DMS114 treated with DMSO at 0.1 percent for 48 hours (cell line): ENCODE measurements around the gene ERBB3.

Experiments
- DNase-seq: peaks from one replicate; lab custom pipeline; 2025; ENCODE audit not compliant: unreplicated experiment; lab: John Stamatoyannopoulos, UW

ERBB3 gene

DNA sequence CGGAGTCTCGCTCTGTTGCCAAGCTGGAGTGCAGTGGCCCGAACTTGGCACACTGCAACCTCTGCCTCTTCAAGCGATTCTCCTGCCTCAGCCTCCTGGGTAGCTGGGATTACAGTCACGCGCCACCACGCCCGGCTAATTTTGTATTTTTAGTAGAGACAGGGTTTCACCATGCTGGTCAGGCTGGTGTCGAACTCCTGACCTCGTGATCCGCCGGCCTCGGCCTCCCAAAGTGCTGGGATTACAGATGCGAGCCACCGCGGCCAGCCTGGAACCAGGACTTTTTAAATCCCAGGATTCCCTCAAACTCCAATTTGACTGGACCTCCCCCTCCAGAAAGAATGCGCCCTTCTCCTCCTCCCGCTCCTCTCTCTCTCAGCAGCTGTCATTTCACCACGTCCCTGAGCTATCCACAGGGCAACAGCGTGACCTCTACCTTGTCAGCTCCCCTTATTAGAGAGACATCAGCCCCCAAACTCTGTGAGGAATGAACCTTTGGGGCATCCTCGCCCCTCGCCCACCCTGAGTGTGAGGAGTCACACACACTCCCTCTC, 50.1 kb downstream of the ERBB3 start:
- no peak for DNase-seq

DNA sequence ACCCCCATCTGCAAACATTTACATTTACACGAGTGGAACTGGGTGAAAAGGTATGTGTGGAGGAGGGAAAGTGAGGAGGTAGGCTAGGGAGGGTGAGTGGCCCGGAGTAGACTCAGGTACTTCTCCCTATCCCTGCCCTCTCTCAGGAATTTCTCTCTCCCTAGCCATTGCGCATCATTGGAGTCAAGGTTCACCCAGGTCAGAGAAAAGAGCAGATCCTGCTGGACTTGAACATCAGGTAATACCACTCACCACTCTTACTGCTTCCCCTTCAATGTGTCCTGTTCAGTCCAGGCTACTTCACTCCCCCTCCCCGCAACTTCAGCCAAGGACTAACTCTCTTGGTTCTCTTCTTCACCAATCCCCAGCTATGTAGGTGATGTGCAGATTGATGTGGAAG, 50.9 kb downstream of the ERBB3 start:
- DNase-seq = no peak

DNA sequence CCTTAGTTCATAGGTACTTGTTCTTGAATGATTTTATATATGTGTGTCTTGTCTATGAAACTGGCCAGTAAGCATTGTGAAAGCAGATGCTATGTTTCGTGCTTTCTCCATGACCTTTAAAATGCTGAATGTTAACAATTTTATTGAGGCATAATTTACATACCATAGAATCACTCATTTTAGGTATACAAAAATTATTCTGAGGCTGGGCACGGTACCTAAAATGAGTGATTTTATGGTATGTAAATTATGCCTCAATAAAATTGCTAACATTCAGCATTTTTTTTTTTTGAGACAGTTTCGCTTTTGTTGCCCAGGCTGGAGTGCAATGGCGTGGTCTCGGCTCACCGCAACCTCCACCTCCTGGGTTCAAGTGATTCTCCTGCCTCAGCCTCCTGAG, 54.9 kb downstream of the ERBB3 start:
- DNase-seq = no peak

DNA sequence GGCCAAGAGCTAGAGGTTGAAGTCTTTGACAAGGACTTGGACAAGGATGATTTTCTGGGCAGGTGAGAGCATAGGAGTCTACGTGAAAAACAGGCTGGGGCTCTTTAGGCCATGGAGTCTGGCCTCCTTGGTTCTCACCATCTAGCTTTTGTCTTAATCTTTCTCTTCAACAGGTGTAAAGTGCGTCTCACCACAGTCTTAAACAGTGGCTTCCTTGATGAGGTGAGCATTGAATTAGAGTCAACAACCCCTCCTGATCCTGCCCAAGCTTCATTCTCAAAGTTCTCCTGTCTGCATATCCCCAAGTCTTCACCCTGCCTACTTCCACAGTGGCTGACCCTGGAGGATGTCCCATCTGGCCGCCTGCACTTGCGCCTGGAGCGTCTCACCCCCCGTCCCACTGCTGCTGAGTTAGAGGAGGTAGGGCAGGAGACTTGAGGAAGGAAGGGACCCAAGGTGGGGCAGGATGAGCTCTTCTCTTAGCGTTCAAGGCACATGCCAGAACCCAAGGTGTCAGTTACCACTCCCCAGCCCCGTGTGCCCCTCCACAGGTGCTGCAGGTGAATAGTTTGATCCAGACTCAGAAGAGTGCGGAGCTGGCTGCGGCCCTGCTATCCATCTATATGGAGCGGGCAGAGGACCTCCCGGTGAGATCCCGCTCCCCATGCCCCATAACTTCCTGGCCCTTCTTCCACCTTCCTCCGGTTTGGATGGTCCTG, 58.0 kb downstream of the ERBB3 start:
- DNase-seq = no peak

DNA sequence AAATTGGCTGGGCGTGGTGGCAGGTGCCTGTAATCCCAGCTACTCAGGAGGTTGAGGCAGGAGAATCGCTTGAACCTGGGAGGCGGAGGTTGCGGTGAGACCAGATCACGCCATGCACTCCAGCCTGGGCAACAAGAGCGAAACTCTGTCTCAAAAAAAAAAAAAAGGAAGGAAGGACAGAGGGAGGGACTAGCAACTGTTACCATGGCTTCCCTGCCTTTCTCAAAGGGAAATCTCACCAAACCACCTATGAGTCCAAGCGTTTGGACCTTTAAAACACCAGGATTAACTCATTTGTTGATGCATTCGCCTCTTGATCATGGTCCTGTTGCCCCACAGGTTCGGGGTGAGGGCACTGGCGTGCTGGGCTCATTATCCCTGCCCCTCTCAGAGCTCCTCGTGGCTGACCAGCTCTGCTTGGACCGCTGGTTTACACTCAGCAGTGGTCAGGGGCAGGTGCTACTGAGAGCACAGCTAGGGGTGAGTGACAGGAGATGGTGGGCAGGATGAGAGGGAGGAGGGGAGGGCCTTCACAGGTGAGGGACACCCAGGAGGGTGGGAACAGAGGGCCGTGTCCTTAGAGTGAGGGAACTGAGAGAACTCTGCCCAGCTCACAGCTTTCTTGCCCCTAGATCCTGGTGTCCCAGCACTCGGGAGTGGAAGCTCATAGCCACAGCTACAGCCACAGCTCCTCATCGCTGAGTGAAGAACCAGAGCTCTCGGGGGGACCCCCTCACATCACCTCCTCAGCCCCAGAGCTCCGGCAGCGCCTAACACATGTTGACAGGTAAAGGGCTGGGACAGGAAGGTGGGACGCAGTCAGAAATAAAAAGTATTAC, 62.2 kb downstream of the ERBB3 start:
- DNase-seq = no peak

DNA sequence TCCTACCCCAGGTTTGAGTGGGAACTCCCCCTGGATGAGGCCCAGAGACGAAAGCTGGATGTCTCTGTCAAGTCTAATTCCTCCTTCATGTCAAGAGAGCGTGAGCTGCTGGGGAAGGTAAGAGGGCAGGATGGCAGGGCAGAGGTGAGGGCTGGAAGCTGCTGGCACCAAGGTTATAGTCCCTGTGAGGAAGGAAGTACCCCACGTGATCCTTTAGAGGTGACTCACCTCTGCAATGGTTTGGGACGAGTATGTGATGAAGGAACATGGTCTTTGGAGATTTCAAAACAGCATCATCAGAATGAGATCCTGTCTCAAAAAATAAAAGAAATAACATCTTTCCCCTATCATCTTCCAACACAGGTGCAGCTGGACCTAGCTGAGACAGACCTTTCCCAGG, 63.3 kb downstream of the ERBB3 start:
- no peak for DNase-seq

DNA sequence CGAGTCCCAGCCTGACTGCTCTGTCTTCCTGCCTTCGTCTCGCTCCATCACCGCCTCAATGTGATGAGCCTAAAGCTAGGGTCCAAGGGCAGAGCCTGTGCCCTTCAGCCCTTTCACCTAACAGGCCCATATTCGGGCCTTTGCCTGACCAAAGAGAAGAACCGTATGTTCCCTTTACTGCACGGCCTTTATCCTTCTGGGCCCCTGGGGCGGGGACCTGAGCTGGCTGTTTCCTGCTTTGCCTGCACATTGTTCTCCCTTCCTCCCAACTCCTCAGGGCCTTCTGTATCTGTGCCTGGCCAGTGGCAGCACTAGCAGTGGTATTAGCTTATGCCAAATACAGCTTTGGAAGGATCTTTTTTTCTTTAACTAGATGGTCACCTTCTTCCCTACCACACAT, 63.9 kb downstream of the ERBB3 start:
- DNase-seq = no peak

DNA sequence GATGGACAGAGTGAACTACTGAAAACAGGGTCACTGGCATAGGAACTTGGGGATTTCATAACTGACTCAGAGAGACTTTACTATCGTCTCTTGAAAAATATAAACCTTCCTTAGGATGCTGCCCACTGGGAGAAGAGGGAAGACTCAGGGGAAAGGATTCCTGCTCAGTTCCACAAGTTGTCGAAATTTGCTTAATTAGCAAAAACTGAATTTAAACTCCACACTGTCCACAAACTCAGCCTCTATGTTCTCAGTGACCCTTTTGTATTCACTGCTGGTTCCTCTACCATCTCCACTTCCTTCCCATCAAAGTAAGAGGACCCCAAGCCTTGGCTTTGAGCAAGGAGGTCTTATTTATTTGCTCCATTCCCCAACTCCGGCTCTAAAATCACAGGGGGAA, 65.3 kb downstream of the ERBB3 start:
- DNase-seq = no peak

DNA sequence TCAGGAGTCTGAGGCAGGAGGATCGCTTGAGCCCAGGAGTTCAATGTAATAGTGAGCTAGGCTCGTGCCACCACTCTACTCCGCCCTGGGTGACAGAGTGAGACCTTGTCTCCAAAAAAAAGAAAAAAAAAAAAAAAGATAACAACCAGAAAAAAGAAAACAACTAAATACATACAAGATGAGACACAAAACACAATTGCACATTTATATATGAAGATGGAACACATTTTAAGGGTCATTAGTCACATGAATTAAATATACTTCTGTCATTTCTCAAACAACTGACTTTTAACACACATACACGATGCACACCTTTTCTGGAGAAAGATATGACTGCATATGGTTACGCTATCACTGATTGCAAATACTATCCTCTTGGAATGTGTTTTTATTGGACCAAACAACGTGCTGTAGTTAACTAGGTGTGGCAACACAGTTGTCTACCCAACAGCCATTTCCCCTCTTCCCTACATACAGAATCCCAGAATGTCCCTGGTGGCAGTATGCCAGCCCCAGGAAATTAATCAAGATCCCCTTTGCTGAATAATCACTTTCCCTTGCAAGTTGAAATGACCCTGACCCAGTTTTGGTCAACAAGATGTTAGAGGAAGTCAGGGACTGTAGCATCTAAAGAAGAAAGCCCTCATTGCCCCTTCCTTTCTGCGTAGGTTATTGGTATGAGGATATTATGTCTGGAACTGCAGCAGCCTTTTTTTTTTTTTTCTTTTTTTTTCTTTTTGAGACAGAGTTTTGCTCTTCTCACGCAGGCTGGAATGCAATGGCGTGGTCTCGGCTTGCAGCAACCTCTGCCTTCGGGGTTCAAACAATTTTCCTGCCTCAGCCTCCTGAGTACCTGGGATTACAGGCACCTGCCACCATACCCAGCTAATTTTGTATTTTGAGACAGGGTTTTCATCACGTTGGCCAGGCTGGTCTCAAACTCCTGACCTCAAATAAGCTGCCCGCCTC, 66.8 kb downstream of the ERBB3 start:
- no peak for DNase-seq

DNA sequence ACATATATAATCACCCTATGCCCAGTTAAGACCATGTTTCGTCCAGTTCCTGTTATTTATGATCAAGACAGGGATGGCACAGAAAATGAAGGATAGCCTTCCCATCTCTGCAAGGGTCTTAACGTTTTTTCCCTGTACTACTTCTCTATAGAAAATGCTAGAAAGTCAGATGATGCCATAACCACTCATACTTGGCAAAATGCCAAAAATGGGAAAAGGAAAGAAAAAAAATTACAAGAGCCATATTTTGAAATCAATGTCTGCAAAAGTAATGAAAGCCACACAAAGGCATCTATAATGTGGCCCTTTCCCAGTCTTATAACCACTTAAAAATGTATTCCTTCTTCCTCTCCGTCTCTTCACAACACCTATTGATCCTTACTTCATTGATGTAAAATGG, 70.6 kb downstream of the ERBB3 start:
- no peak for DNase-seq

DNA sequence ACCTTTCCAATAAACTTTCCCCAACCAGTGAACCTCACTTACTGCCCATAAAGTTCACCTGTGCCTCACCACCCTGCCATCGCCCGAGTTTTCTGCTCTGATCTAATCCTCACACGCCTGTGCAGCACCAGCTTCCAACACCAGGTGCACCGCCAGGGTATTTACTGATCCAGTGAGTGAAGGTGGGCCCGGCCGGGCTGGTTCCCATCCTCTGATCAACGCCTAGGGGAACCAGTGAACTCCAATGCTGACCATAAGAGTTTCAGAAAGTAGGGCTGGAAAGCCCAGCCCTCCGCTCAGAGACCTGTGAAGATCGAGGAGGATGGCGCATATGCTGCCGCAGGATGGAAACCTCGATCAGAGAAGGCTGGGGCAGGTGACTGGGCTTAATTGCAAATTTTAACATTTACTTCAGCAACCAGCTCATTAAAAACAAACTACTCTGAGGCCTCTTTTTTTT, 71.7 kb downstream of the ERBB3 start:
- DNase-seq = peak; percentile 64

DNA sequence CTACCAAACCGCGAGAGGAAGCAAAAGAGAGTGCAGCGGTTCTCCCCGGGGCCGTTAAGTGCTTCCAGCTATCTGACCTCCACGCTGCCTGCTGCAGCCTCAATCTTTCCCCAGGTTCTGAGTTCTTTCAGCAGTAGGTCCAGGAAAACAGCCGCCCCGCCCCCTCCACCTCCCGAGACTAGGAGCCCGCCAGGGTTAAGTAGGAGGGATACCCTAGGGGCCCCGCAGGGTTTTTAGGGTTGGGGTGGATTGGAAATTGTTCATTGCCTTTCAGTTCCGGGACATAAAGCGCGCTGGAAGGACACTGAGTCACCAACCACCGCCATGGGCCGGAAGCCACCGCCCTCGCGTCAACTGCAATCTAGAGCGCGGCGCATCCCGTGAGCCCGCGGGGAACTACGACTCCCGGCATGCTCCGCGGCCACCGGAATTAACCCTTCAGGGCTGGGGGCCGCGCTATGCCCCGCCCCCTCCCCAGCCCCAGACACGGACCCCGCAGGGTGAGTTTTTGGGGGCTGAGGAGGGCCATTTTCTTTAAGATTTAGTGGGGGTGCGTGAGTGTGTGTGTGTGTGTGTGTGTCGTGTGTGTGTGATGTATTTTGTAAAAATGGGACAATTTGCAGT, 72.3 kb downstream of the ERBB3 start, which contains the start of gene MYL6B:
MYL6B (plus strand) TSS at position 456 of the 624 bp plus-strand sequence. CDS start 1,332 bp downstream, outside the sequence.
- peak; percentile 84 for DNase-seq
